Trophoblast cell (in vitro differentiated cells and primary cell): ENCODE results near the gene LDLRAD3.

Experiments
- DNase-seq, 2 donors: peaks; one replicate each; pipeline ENCODE4 v3.0.0-alpha.2; 2016
- H2AFZ ChIP-seq: 2 replicates; pipeline ENCODE4 v1.6.1; 2013; ENCODE audit warnings: low read length, moderate library complexity, mild to moderate bottlenecking; ENCODE audit not compliant: insufficient read depth, poor library complexity
- H2AK5ac ChIP-seq: 2 replicates; pipeline ENCODE4 v1.6.1; 2013; ENCODE audit warnings: mild to moderate bottlenecking, low read length
- H2BK120ac ChIP-seq: 2 replicates; pipeline ENCODE4 v1.6.1; 2013; ENCODE audit warnings: low read length, mild to moderate bottlenecking, moderate library complexity; ENCODE audit not compliant: insufficient read depth, poor library complexity
- H2BK12ac ChIP-seq: 2 replicates; pipeline ENCODE4 v1.6.1; 2013; ENCODE audit warnings: mild to moderate bottlenecking, low read length, moderate library complexity
- H2BK5ac ChIP-seq: 2 replicates; pipeline ENCODE4 v1.6.1; 2013; ENCODE audit warnings: low read length, low read depth, moderate library complexity, mild to moderate bottlenecking; ENCODE audit not compliant: poor library complexity
- H3K14ac ChIP-seq: 2 replicates; pipeline ENCODE4 v1.6.1; 2013; ENCODE audit warnings: mild to moderate bottlenecking, low read length
- H3K18ac ChIP-seq: 2 replicates; pipeline ENCODE4 v1.6.1; 2013; ENCODE audit warnings: mild to moderate bottlenecking, low read length
- H3K23ac ChIP-seq: 2 replicates; pipeline ENCODE4 v1.6.1; 2013; ENCODE audit warnings: low read length
- H3K27ac ChIP-seq: 2 replicates; pipeline ENCODE4 v1.5.1; 2013; ENCODE audit warnings: low read depth, mild to moderate bottlenecking, inconsistent platforms, low read length, moderate library complexity
- H3K27me3 ChIP-seq: 2 replicates; pipeline ENCODE4 v1.6.1; 2013; ENCODE audit warnings: inconsistent platforms, mild to moderate bottlenecking, low read length, moderate library complexity; ENCODE audit not compliant: insufficient read depth
- H3K36me3 ChIP-seq, 2 experiments: 1 replicate in 1 of 2; 2 replicates in 1 of 2; pipeline ENCODE4 v1.6.1; 2013; ENCODE audit warnings: low read length in 2 of 2, mild to moderate bottlenecking in 2 of 2, moderate library complexity in 1 of 2; ENCODE audit not compliant: insufficient read depth in 2 of 2, control insufficient read depth in 1 of 2
- H3K4ac ChIP-seq: 2 replicates; pipeline ENCODE4 v1.6.1; 2013; ENCODE audit warnings: low read depth, mild to moderate bottlenecking, low read length, moderate library complexity
- H3K4me1 ChIP-seq, 2 experiments: 1 replicate in 1 of 2; 2 replicates in 1 of 2; pipeline ENCODE4 v1.6.1; 2013; ENCODE audit warnings: low read length in 2 of 2, mild to moderate bottlenecking in 2 of 2, moderate library complexity in 1 of 2; ENCODE audit not compliant: insufficient read depth in 2 of 2, control insufficient read depth in 1 of 2
- H3K4me2 ChIP-seq: 2 replicates; pipeline ENCODE4 v1.6.1; 2013; ENCODE audit warnings: inconsistent platforms, mild to moderate bottlenecking, low read length, moderate library complexity
- H3K4me3 ChIP-seq: 2 replicates; pipeline ENCODE4 v1.5.1; 2013; ENCODE audit warnings: mild to moderate bottlenecking, low read depth, low read length, inconsistent platforms
- H3K79me1 ChIP-seq: one replicate; pipeline ENCODE4 v1.6.1; 2013; ENCODE audit warnings: low read length
- H3K79me2 ChIP-seq: 2 replicates; pipeline ENCODE4 v1.6.1; 2013; ENCODE audit warnings: low read length, mild to moderate bottlenecking; ENCODE audit not compliant: control insufficient read depth, insufficient read depth, poor library complexity
- H3K9ac ChIP-seq: 2 replicates; pipeline ENCODE4 v1.6.1; 2013; ENCODE audit warnings: mild to moderate bottlenecking, low read length
- H3K9me3 ChIP-seq: 2 replicates; pipeline ENCODE4 v1.6.1; 2013; ENCODE audit warnings: low read depth, mild to moderate bottlenecking, control low read depth, inconsistent platforms, low read length; ENCODE audit not compliant: insufficient read depth
- H4K12ac ChIP-seq: 2 replicates; pipeline ENCODE4 v1.6.1; 2013; ENCODE audit warnings: low read depth, mild to moderate bottlenecking, low read length, moderate library complexity
- H4K8ac ChIP-seq: 2 replicates; pipeline ENCODE4 v1.6.1; 2013; ENCODE audit warnings: low read depth, mild to moderate bottlenecking, low read length, moderate library complexity
- H4K91ac ChIP-seq: one replicate; pipeline ENCODE4 v1.6.1; 2013; ENCODE audit warnings: low read depth, mild to moderate bottlenecking, low read length, moderate library complexity
- WGBS: extraction: QIAGEN DNeasy Blood & Tissue Kit; methylation state at CpG from one replicate; pipeline ENCODE4 v1.1.7; 2013; ENCODE audit warnings: missing lambda C conversion rate; ENCODE audit not compliant: insufficient read length, insufficient coverage; ENCODE audit errors: extremely low coverage; 5-methylcytosine and 5-hydroxymethylcytosine counted together

Gene LDLRAD3

DNA sequence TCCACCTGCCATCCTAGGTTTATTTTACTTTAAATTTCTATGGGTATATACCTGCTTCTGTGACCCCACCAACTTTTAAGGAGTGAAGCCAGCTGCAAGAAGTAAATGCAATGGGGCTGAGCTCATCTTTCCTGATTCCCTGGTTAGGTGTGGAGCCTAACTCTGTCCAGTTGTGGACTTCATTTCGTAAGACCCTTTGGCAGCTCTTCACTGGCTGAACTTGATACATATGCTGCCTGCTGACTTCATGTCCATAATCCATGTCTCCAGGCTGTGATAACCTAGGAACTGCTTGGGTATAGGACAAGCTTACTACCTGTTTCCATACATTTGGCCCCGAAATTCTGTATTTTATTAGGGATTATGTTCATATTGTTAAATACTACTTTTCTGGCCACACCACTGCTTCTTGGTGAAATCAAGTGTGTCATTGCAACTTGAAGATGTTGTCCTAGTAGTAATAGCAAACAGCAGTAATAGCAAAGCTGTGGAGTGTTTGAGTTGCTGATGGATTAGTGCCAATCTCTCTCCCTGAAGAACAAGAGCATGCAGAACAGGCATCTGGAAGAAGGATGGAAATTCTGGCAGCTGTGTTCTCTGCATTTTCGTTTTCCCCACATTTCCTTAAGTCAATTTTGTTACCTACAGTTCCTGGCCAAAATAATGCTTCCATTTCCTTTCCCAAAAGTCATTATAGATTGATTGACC is 31.2 kb downstream of the LDLRAD3 start:
- Histone ChIP-seq H3K36me3 (no peaks in the 10 kb centered on the region), H3K4me3 (no peak overlapping the region), H3K9me3 (no peaks in the 10 kb centered on the region), H3K23ac (no peak overlapping the region), H4K12ac (no peak overlapping the region), H3K14ac (no peak overlapping the region), H3K27me3 (no peaks in the 10 kb centered on the region), H3K79me1 (no peaks in the 10 kb centered on the region), H2AK5ac (no peak overlapping the region), H3K4ac (no peak overlapping the region), H4K8ac (no peak overlapping the region), H3K18ac (no peak overlapping the region), H3K4me1 (peaks cover 0 to 1% of the 10 kb centered on the region in 2 experiments), H2BK12ac (no peak overlapping the region), H3K27ac (no peak overlapping the region), H4K91ac (no peak overlapping the region), H2AFZ (no peak overlapping the region), H3K9ac (no peak overlapping the region), H2BK120ac (no peak overlapping the region), H3K4me2 (no peak overlapping the region), H3K79me2 (no peaks in the 10 kb centered on the region), H2BK5ac (no peak overlapping the region)
- DNase-seq = no peak
- WGBS = no CpG with 5 or more reads among the region's 3 CpGs

DNA sequence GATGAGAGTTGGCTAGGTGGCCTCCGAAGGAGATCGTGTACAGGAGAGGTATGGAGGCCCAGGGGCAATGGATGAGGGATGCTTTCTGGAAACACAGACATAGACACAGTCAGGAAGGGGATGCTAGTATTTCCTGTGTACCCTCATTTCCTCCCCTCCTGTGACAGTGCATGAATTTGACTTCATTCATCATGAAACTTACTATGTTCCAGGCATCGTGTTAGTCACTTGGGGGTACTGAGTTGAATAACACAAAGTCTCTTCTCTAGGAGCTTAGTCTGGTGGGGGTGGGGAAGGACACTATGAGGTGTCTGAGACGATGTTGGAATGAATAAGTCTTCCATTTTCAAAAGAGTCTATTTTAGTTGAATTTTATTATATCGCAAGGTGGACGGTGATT is 32.6 kb downstream of the LDLRAD3 start:
- H2AK5ac ChIP-seq = no peak overlapping the region
- H3K9me3 ChIP-seq = no peaks in the 10 kb centered on the region
- no peaks in the 10 kb centered on the region for H3K36me3 ChIP-seq
- 100% methylated on average over 2 of the region's 6 CpGs for WGBS
- H3K27ac ChIP-seq = no peak overlapping the region
- no peak overlapping the region for H3K18ac ChIP-seq
- H3K4me3 ChIP-seq = no peak overlapping the region
- no peak for DNase-seq
- no peak overlapping the region for H3K23ac ChIP-seq
- H3K4me1 ChIP-seq = peaks cover 0 to 1% of the 10 kb centered on the region in 2 experiments
- no peak overlapping the region for H4K12ac ChIP-seq
- H3K79me2 ChIP-seq = no peaks in the 10 kb centered on the region
- no peaks in the 10 kb centered on the region for H3K27me3 ChIP-seq
- H2AFZ ChIP-seq = no peak overlapping the region
- H2BK5ac ChIP-seq = no peak overlapping the region
- H4K8ac ChIP-seq = no peak overlapping the region
- H3K79me1 ChIP-seq = no peaks in the 10 kb centered on the region
- no peak overlapping the region for H2BK12ac ChIP-seq
- no peak overlapping the region for H4K91ac ChIP-seq
- H3K4ac ChIP-seq = no peak overlapping the region
- H2BK120ac ChIP-seq = no peak overlapping the region
- H3K14ac ChIP-seq = no peak overlapping the region
- no peak overlapping the region for H3K4me2 ChIP-seq
- no peak overlapping the region for H3K9ac ChIP-seq

DNA sequence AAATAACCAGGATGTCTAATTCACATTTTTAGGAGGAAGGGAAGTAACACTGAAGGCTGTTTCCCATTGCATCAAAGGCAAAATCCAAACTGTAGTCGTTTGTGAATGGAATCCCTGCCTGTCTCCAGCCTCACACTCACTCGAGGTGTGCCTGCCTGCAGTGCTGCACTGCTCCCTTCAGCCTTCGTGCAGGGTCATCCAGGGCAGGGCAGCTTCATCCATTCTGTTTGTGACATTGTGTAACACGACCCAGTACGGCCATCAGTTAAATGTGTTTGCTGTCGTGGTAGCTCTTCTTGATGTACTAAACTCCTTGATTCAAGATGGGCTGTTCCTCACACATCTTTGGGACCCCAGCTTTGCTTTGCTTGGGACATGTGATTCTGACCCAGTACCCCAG is 34.3 kb downstream of the LDLRAD3 start:
- Histone ChIP-seq H4K12ac (no peak overlapping the region), H2BK5ac (no peak overlapping the region), H4K91ac (no peak overlapping the region), H3K23ac (no peak overlapping the region), H3K36me3 (no peaks in the 10 kb centered on the region), H3K27ac (no peak overlapping the region), H3K9ac (no peak overlapping the region), H3K14ac (no peak overlapping the region), H4K8ac (no peak overlapping the region), H3K4me3 (peak overlapping the region; percentile 33), H3K79me2 (no peaks in the 10 kb centered on the region), H3K4me2 (no peak overlapping the region), H2AK5ac (no peak overlapping the region), H3K4me1 (peaks cover 0 to 1% of the 10 kb centered on the region in 2 experiments), H3K27me3 (no peaks in the 10 kb centered on the region), H2BK12ac (no peak overlapping the region), H2AFZ (no peak overlapping the region), H3K79me1 (no peaks in the 10 kb centered on the region), H3K18ac (no peak overlapping the region), H2BK120ac (no peak overlapping the region), H3K9me3 (no peaks in the 10 kb centered on the region), H3K4ac (no peak overlapping the region)
- no CpG with 5 or more reads among the region's 6 CpGs for WGBS
- no peak for DNase-seq

DNA sequence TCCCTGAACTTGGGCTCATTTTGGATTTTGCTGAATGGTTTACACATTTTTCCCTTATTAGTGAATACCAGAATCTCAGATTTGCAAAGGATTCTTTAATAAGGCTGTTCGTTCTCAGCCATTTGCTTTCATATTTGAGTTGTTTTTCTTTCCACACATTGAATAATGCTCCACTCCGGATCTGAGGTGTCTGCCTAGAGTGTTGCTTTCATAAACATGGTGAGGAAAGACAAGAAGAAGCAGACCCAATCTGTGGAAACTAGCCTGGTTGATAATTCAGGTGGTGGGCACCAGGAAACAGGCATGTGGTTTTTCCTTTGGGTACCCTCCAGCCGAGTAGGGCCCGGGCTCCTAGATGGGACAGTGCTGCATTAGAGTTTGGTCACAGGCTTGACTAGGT is 35.0 kb downstream of the LDLRAD3 start:
- H3K79me1 ChIP-seq = no peaks in the 10 kb centered on the region
- H3K14ac ChIP-seq = no peak overlapping the region
- no peaks in the 10 kb centered on the region for H3K27me3 ChIP-seq
- H3K18ac ChIP-seq = no peak overlapping the region
- H3K23ac ChIP-seq = no peak overlapping the region
- no peak overlapping the region for H2AK5ac ChIP-seq
- no peaks in the 10 kb centered on the region for H3K9me3 ChIP-seq
- H3K4ac ChIP-seq = no peak overlapping the region
- no peak overlapping the region for H4K12ac ChIP-seq
- H4K8ac ChIP-seq = no peak overlapping the region
- no peak overlapping the region for H3K4me3 ChIP-seq
- no peak for DNase-seq
- H2BK5ac ChIP-seq = no peak overlapping the region
- H3K36me3 ChIP-seq = no peaks in the 10 kb centered on the region
- H3K9ac ChIP-seq = no peak overlapping the region
- H2BK12ac ChIP-seq = no peak overlapping the region
- no peak overlapping the region for H4K91ac ChIP-seq
- H3K27ac ChIP-seq = no peak overlapping the region
- H3K4me2 ChIP-seq = no peak overlapping the region
- WGBS = no CpG with 5 or more reads among the region's 4 CpGs
- no peaks in the 10 kb centered on the region for H3K79me2 ChIP-seq
- no peak overlapping the region for H2BK120ac ChIP-seq
- peaks cover 0 to 1% of the 10 kb centered on the region in 2 experiments for H3K4me1 ChIP-seq
- H2AFZ ChIP-seq = no peak overlapping the region
